AML-193 (cell line): ENCODE data around the gene EPHB4.
"Not testable (repeated sequence)": the region's sequence is repeated elsewhere in the genome, so short reads cannot be mapped to it uniquely, and the experiment has no call there.

ENCODE experiments used
- DNase-seq, 2 experiments: peaks; one replicate each; lab custom pipeline; 2025; lab: John Stamatoyannopoulos, UW

Gene EPHB4

DNA sequence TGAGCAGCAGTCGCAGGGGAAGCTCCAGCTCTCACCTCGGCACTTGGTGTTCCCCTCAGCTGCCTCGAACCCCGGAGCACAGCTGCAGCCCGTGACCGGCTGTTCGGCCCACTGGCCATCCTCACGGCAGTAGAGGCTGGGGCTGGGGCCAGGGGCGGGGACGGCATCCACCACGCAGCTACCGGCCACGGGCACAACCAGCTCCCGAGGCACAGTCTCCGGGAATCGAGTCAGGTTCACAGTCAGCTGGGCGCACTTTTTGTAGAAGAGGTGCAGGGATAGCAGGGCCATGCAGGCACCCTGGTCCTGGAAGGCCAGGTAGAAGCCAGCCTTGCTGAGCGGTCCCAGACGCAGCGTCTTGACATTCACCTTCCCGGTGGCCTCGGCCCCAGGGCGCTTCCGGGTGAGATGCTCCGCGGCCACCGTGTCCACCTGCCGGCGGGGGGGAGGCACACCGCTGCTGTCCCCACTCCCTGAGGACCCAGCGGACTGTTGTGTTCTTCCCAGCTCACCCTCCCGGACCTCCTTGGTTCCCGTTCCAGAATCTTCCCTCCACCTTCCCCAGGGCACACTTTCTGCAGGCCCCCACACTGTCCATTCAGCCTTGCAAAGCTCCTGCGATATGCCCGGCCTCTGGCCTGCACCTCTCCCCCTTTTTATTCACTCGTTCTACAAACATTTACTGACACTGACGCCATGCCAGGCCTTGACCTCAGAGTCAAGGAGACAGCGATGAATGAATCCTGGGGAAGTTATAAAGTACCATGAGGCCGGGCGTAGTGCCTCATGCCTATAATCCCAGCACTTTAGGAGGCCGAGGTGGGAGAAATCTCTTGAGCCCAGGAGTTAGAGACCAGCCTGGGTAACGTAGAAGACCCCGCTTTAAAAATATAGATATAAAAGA, 4.8 kb downstream of the EPHB4 start:
- DNase-seq: no peak

DNA sequence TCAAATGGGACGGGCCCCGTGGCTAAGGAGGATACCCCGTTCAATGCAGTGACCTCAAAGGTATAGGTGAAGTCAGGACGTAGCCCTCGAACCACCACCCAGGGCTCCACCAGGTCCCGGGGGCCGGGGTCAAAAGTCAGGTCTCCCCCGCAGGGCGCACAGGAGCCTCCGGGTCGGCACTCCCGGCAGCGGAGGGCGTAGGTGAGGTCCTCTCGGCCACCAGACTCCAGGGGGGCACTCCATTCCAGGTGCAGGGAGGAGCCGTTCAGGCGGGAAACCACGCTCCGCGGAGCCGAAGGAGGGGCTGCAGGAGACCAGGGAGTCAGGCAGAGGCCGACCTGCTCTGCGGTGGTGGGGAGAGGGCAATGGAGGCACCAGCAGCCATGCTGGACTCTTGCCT, 7.7 kb downstream of the EPHB4 start:
- no peak for DNase-seq

DNA sequence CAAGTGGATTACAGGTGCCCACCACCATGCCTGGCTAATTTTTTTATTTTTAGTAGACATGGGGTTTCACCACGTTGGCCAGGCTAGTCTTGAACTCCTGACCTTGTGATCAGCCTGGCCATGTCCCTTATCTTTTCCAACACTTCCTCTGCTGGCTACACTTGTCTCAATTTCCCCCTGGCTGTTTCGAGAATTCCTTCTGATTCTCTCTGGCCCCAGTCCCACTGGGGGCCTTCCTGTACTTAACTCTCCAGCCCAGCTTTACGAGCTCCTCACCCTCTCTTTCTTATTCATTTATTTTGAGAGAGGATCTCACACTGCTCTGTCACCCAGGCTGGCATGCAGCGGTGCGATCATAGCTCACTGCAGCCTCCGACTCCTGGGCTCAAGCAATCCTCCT, 8.5 kb downstream of the EPHB4 start:
- no peak for DNase-seq

DNA sequence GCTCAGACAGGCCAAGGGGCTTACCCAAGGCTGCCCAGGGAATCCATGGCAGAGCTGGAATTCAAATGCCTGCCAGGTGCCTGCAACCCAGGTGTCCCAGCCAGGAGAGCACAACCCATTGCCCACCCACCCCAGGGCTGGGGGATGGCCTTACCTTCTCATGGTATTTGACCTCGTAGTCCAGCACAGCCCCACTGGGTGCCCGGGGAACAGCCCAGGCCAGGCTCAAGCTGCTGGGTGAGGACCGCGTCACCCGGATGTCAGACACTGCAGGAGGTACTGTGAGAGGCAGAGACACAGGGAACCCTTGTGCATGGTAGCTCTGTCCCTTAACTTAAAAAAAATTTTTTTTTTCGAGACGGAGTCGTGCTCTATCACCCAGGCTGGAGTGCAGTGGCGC, 9.0 kb downstream of the EPHB4 start:
- no peak for DNase-seq

DNA sequence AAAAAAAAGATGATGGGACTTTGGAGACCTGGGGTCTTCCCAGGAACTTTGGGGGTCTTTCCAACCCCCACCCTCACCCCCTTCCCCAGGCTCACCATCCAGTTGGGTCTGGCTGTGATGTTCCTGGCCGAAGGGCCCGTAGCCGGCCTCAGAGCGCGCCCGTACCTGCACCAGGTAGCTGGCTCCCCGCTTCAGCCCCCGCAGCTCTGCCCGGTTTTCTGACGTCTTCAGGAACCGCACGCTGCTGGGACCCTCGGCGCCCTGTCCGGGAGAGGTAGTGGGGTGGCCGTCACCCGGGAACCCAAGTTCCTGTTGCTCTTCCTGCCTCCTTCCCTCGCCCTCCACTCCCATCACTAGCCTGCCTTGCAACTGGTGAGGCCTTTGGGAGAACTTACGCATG, 10.2 kb downstream of the EPHB4 start:
- no peak for DNase-seq

DNA sequence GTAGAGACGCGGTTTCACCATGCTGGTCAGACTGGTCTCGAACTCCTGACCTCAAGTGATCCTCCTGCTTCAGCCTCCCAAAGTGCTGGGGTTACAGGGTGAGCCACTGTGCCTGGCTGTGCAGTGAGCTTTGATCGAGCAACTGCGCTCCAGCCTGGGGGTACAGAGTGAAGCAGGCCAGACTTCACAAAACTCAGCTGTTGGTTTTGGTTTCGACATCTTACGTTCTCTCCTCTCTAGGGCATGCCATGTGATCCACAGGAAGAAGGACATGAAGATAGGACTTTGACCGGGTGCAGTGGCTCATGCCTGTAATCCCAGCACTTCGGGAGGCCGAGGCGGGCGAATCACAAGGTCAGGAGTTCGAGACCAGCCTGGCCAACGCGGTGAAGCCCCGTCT, 10.8 kb downstream of the EPHB4 start:
- not testable (repeated sequence) for DNase-seq

DNA sequence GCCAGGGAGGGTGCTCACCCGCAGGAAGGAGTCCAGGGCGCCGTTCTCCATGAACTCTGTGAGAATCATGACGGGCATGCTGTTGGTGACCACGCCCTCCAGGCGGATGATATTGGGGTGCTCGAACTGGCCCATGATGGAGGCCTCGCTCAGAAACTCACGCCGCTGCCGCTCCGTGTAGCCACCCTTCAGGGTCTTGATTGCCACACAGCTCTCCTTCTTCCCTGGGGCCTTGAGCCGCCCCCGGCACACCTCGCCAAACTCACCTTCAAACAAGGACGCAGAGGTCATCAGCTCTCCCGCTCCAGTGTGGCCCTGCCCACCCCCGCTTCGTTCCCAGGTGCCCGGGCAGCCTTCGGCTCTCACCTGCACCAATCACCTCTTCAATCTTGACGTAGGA, 14.6 kb downstream of the EPHB4 start:
- no peak for DNase-seq

DNA sequence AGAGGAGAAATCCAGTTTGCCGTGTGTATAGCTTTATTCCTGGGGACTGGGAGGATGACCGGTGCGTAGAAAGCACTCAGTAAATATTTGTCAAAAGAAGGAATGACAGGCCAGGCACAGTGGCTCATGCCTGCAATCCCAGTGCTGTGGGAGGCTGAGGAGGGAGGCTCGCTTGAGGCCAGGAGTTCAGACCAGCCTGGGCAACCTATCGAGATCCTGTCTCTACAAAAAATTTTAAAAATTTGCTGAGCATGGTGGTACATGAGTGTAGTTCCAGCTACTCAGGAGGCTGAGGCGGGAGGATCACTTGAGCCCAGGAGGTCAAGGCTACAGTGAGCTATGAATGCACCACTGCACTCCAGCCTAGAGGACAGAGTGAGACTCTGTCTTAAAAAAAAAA, 15.8 kb downstream of the EPHB4 start:
- DNase-seq: no peak

DNA sequence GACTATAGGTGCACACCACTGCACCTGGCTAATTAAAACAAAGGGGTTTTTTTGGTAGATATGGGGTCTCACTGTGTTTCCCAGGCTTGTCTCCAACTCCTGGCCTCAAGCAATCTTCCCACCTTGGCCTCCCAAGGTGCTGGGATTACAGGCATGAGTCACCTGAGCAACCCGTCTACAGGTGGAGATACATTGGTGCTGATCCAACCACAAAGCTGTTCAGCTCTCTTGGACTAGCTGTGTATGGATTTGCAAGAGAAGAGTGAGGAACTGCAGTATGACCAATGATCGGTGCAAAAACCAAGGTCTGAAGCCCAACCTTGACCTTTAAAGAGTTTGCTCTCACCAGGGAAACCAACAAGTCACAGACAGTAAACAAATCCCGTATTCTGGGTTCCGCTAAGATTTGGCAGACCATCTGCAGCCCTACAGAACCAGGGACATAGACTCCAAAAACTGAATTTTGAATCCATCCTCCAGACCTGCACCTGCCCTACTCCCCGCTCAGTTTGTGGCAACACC, 18.9 kb downstream of the EPHB4 start:
- no peak for DNase-seq

DNA sequence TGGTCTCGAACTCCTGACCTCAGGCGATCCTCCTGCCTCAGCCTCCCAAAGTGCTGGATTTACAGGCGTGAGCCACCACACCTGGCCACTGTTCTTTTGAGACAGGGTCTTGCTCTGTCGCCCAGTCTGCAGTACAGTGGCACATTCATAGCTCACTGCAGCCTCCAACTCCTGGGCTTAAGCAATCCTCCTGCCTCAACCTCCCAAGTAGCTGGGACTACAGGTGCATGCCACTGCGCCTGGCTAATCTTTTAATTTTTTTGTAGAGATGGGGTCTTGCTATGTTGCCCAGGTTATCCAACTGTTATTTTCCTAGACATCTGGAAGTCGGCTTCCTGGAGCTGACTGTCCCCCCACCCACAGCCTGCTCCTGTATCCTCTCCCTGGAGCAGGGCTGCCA, 20.4 kb downstream of the EPHB4 start:
- DNase-seq: not testable (repeated sequence)

DNA sequence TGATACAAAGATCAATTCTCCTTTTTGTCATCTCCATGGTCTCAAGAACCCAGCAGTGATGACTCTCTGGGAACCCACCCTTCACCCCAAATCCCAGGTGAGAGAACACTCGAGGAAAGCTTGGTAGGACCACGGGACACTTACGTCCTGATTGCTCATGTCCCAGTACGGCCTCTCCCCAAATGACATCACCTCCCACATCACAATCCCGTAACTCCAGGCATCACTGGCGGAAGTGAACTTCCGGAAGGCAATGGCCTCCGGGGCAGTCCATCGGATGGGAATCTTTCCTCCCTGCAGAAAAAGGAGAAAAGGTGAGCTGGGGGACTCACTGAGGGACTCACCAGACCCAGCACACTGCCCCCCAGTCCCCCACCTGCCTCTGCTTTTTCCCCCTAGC, 21.0 kb downstream of the EPHB4 start:
- DNase-seq: no peak

DNA sequence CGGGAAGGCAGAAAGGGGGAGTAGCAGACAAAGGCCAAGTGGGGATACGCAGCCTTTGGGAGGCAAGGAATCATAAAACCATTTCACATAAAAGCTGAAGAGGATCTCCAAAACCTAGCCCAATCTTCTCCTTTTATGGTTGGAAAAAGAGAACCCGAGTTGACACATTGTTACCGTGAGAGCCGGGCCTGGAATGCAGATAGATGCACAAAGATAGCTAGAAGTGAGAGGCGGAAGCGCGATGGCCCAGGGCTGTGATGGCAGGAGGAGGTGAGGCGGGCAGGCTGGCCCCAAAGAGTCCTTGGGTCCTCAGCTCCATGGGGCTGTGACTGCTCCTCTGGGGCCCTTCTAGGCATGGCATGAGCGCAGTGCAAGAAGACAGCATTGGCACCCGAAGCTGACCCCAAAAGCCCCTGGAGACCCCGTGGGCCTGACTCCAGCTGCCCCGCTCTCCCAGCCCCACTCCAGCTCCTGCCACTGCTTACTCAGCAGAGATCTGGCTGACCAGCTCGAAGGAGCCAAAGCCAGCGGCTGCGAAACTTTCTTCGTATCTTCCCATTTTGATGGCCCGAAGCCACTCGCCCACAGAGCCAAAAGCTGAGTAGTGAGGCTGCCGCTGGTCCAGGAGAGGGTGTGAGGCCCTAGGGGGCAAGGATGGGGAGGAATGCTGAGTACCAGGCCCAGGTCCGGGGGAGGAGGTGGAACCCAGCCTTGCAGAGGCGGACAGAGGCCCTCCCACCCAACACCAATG, 22.5 kb downstream of the EPHB4 start:
- DNase-seq: no peak

DNA sequence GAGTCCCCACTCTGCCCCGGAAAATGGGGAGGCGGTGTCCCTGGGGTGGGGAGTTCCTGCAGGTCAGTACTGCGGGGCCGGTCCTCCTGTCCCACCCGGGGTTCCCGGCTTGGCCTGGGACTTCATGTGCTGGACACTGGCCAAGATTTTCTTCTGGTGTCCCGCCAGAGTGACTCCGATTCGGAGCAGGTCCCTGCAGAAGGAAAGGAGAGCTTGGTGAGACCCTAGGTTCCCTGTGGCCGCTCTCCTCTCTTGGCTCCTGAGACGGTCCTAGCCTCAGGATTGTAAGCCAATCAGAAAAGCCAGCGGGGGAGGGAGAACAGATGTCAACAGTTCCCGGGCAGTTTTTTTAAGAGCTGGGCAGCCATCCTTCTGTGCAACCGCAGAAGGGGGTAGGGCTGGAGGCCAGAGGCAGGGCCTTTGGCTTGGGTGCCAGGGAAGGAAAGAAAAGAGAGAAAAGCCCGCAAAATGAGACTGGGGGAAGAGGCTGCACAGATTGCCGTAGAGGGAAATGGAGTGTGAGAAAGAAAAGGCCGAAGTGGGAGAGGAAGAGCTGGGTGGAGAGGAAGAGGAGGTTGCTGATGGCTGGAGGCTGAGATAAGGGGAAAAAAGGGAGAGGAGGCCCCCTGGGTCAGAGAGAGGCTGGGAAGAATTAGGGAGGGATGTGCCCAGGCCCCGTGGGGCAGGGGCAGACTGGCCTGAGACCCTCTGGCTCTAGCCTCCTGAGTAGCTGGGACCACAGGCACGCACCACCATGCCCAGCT, 23.7 kb downstream of the EPHB4 start:
- DNase-seq: peak; percentile 92 to 93

DNA sequence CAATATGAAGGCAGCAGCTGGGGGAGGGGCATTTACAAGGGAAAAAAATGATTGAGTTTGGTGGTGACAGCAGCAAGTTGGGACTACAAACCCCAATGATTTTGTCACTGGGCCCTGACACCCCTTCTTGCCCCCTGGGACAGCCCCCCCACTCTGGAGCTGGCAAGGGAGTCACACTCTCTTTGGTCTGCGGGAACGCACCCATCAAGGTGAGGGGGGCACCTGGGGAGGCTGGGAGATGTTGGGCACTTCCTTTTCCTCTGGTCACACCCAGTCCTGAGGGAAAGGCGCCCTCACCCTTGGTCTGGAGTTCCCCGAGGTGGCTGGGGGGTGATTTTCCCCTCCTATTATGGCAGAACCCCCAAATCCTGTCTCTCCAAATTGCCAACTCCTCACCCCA, 24.4 kb downstream of the EPHB4 start:
- no peak for DNase-seq

DNA sequence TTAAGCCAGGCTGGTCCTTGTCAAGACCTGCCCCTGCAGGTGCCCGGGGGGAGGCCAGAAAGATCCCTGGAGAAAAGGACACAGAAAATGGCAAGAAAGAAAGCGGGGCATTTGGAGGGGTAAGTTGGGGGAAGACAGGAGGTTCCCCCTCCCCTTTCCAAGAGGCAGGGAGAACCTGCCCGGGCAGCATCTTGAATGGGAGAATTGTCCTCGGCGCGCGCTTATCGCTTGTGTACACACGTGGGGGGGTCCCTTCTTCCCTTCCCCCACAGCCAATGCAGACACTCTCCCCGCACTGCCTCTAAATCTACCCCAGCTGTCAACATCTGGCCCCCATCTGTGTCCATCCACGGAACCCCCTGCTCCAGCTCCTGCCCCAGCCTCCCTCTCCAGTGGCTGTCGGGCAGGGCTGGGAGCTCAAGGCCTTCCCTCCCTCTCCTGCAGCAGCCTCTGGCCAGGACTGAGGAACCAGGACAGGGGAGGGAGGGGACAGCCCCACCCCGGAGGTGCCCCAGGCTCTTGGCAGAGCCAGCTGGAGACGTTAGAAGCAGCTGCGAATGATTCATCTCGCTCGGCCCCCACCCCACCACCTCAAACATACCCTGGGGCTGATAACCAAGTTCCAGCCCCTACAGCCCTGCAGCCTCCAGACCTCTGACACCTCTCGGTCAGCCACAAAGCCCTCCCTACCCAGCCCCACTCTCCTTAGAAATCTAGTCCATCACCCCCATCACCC, 25.3 kb downstream of the EPHB4 start:
- peak; percentile 67 to 72 for DNase-seq

DNA sequence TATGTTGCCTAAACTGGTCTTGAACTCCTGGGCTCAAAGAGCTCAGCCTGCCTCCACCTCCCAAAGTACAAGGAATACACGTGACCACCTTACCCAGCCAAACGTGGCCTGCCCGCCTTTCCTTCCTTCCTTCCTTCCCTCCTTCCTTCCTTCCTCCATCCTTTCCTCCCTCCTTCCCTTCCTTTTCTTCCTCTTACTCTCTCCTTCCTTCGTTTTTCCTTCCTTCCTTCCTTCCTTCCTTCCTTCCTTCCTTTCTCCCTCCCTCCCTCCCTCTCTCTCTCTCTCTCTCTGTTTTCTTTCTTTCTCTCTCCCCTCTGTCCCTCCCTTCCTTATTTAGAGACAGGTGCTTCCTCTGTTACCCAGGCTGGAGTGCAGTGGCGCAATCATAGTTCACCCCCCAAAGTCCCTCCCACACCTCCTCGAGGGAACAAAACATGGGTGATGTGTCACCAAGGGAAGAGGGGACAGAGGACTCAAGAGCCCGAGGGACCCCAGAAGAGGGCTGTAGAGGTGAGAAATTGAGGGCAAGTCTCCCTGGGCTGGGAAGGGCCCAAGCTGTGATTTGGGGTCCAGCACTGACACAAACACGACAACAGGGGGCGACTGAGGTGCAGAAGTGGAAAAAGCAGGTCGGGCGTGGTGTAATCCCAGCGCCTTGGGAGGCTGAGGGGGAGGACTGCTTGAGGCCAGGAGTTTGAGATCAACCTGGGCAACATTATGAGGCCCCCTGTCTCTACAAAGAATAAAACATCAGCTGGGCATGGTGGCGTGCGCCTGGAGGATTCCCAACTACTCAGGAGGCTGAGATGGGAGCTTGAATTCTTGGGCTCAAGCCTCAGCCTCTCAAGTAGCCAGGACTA, 28.1 kb downstream of the EPHB4 start:
- DNase-seq: peak; percentile 33 to 37

DNA sequence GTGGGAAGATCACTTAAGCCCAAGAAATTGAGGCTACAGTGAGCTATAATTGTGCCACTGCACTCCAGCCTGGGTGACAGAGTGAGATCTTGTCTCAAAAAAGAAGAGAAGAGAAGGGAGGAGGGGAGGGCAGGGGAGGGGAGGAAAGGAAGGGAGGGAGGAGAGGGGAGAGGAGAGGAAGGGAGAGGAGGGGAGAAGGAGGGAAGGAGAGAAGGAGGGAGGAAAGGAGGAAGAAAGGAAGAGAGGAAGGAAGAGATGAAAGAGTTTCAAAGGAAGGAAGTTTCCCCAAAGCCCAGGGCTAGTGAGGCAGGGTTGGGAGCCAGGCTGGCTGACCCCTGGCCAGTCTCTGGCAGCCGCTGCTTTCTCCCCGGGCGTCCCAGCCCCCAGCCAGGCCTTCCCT, 32.6 kb downstream of the EPHB4 start:
- DNase-seq: no peak

DNA sequence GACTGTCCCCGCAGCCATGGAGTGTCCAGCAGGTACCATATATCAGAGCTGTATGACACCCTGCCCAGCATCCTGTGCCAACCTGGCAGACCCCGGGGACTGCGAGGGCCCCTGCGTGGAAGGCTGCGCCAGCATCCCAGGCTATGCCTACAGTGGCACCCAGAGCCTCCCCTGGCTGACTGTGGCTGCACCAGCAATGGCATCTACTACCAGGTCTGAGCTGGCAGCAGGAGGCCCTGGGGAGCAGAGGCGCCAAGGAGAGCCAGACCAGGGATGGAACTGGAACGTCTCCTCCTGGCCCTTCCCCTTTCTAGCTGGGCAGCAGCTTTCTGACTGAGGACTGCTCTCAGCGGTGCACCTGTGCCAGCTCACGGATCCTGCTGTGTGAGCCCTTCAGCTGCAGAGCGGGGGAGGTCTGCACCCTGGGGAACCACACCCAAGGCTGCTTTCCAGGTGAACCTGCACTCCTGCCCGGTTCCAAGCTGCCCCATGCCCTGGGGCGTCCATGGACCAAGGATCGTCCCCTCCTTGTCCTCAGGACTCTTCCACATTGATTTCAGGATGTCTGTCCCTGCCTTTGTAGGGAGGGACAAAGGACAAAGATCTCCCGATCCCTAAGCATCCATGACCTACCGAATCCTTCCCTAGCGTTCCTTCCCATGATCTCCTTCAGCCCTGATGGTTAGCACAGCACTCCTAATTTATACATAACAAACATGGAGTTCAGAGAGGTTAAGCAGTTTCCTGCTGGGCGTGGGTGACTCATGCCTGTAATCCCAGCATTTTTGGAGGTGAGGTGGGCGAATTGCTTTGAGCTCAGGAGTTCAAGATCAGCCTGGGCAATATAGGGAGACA, 33.3 kb downstream of the EPHB4 start:
- DNase-seq: no peak

DNA sequence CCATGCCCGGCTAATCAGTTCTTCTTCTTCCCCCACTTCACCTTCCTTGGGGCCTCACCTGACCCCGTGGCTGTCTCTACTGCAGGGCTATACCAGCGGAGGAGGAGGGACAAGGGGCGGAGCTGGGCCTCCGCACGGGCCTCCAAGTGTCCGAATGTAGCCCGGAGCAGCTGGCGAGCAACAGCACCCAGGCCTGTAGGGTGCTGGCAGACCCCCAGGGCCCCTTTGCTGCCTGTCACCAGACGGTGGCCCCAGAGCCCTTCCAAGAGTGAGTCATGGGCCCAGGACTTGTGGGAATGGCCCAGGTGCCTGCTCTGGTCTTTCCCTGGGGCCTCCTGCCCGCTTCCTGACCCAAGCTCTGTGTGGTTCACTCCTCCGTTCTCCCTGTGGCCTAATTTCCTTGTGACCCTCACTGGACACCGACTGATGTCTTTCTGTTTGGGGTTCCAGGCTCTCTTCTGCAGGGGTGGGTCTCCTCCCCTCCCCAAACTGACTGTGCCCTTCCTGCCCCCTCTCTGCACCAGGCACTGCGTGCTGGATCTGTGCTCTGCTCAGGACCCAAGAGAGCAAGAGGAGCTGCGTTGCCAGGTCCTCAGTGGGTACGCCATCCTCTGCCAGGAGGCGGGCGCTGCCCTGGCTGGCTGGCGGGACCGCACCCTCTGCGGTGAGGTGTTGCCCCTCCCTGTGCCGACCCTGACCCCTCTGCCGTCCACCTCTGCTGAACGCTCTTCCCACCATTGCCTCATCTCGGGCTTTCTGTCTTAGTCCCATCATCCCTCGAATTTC, 35.2 kb downstream of the EPHB4 start:
- no peak for DNase-seq
